ENCODE measurements around the gene MATCAP1.

Gene MATCAP1

DNA sequence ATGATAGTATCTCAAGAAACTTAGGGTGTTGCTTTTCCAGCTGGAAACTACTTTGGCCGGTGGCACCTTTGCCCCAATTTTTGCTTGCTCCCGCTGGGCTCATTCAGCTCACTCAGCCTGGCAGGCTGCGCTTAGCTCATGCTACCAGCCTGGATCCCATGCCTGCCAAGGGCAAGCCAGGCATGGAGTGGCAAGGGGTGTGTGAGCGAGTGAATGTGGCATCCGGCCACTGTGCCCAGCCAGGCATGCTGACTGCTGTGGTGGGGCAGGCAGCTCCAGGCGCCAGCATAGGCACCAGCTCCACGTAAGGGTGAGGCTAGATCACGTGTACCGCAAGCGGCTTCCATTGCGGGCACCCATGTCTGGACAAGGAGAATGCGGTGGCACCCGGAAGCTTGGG lies 42.4 kb downstream of the MATCAP1 start:
- Mint-ChIP-seq H3K27me3 (ENCODE audit: low read depth) (no peaks in the 10 kb centered on the region), H3K36me3 (ENCODE audit: low read depth) (peaks cover 66% of the 10 kb centered on the region), H3K9me3 (no peaks in the 10 kb centered on the region), H3K4me3 (no peak overlapping the region), H3K4me1 (peaks cover 4% of the 10 kb centered on the region), H3K27ac (no peak overlapping the region)
- TF ChIP-seq, protein P1, sequence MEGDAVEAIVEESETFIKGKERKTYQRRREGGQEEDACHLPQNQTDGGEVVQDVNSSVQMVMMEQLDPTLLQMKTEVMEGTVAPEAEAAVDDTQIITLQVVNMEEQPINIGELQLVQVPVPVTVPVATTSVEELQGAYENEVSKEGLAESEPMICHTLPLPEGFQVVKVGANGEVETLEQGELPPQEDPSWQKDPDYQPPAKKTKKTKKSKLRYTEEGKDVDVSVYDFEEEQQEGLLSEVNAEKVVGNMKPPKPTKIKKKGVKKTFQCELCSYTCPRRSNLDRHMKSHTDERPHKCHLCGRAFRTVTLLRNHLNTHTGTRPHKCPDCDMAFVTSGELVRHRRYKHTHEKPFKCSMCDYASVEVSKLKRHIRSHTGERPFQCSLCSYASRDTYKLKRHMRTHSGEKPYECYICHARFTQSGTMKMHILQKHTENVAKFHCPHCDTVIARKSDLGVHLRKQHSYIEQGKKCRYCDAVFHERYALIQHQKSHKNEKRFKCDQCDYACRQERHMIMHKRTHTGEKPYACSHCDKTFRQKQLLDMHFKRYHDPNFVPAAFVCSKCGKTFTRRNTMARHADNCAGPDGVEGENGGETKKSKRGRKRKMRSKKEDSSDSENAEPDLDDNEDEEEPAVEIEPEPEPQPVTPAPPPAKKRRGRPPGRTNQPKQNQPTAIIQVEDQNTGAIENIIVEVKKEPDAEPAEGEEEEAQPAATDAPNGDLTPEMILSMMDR (IDR thresholded peaks at IDR 0.05; ENCODE audit: unreplicated experiment in 3 of 3), result no peak

DNA sequence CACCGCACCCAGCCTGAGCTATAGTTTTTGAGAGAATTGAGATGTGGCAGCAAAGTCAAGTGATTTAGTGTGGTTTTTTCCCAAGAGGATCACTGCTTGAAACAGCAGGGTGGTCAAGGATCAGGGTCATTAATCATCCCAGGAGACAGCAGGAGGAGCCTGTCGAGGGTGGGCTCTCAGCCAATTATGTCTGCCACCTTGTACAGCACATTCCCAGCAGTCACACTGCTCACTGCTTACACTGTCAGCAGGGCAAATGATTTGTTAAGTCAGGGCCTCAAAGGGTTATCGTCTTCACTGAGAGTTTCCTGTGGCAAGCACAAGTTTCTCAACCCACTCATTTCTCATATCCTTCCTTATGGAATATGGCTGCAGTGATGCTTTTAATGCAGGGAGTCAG lies 46.2 kb downstream of the MATCAP1 start:
- Mint-ChIP-seq H3K27me3 (ENCODE audit: low read depth) (no peaks in the 10 kb centered on the region), H3K4me3 (no peak overlapping the region), H3K36me3 (ENCODE audit: low read depth) (peaks cover 59% of the 10 kb centered on the region), H3K9me3 (no peaks in the 10 kb centered on the region), H3K27ac (peak overlapping the region; percentile 54 to 79 (median 68)), H3K4me1 (peaks cover 4% of the 10 kb centered on the region)
- TF ChIP-seq, protein P1 (IDR thresholded peaks at IDR 0.05; ENCODE audit: unreplicated experiment in 3 of 3), result no peak

- Mint-ChIP-seq H3K36me3 (ENCODE audit: low read depth) (peaks cover 56% of the 10 kb centered on the region), H3K27me3 (ENCODE audit: low read depth) (no peaks in the 10 kb centered on the region), H3K27ac (no peak overlapping the region), H3K9me3 (no peaks in the 10 kb centered on the region), H3K4me1 (peaks cover 29% of the 10 kb centered on the region), H3K4me3 (no peak overlapping the region)
- TF ChIP-seq, protein P1 (IDR thresholded peaks at IDR 0.05; ENCODE audit: unreplicated experiment in 3 of 3), result no peak
Observed at GRCh38 chr16:67129422-67129821, 54.3 kb downstream of the MATCAP1 start.

DNA sequence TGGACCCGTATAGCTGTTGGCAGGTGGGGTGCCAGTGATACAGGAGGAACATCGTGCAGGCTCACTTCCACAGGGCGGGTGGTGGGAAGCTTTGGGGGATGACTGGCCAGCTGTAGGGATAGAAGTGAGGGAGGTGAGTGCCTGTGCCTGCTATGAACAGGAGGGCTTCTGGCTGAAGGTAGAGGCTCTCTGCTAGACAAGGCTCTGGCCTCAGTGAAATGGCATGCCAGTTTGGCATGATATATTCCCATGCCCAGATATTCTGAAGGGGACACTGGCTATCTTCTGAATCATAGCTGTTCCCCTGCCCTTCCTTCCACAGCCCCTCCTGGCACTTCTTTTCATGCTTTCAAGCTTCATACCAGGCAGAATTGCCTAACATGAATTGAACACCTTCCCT lies 54.9 kb downstream of the MATCAP1 start:
- Mint-ChIP-seq H3K27ac (no peak overlapping the region), H3K4me3 (no peak overlapping the region), H3K36me3 (ENCODE audit: low read depth) (peaks cover 56% of the 10 kb centered on the region), H3K27me3 (ENCODE audit: low read depth) (no peaks in the 10 kb centered on the region), H3K9me3 (no peaks in the 10 kb centered on the region), H3K4me1 (peaks cover 29% of the 10 kb centered on the region)
- TF ChIP-seq, protein P1 (IDR thresholded peaks at IDR 0.05; ENCODE audit: unreplicated experiment in 3 of 3), result no peak

GRCh38 chr16:67128417-67128816 lies 55.3 kb downstream of the MATCAP1 start:
- peaks cover 58% of the 10 kb centered on the region for H3K36me3 Mint-ChIP-seq (ENCODE audit: low read depth)
- TF ChIP-seq, protein P1 (IDR thresholded peaks at IDR 0.05; ENCODE audit: unreplicated experiment in 3 of 3), result no peak
- peaks cover 29% of the 10 kb centered on the region for H3K4me1 Mint-ChIP-seq
- H3K27me3 Mint-ChIP-seq (ENCODE audit: low read depth), result no peaks in the 10 kb centered on the region
- no peak overlapping the region for H3K27ac Mint-ChIP-seq
- no peaks in the 10 kb centered on the region for H3K9me3 Mint-ChIP-seq
- peak overlapping the region in 1 of 3 experiments; percentile 35 for H3K4me3 Mint-ChIP-seq
